CD14-positive monocyte (primary cell): ENCODE measurements around the gene PNMA1. TPM values are rescaled to one million over a fixed set of nuclear protein-coding genes. Genes with fewer than 3 reads are reported as not detected.

ENCODE experiments used
- DNase-seq, 3 donors: peaks; one replicate each; pipeline ENCODE4 v3.0.0-alpha.2; 2011 to 2022
- H2AFZ ChIP-seq: 2 replicates; pipeline ENCODE4 v1.6.0; 2012; ENCODE audit warnings: mild to moderate bottlenecking, low read depth, low read length, inconsistent platforms; ENCODE audit not compliant: insufficient read depth, poor library complexity, severe bottlenecking
- H3K27ac ChIP-seq, 2 donors: 1 replicate in 1 of 2; 2 replicates in 1 of 2; pipeline ENCODE4 v1.5.1; 2012 to 2013; ENCODE audit warnings: low read length in 2 of 2, control low read depth in 1 of 2, inconsistent platforms in 1 of 2, low read depth in 1 of 2, mild to moderate bottlenecking in 1 of 2
- H3K27me3 ChIP-seq, 2 donors: one replicate each; pipeline versions ENCODE4 v1.6.0 to v1.6.1; 2011 to 2013; ENCODE audit warnings: low read length in 2 of 2; ENCODE audit not compliant: control insufficient read depth in 2 of 2, insufficient read depth in 2 of 2
- H3K36me3 ChIP-seq, 2 donors: replicated peaks in 1 of 2; 1 replicate in 1 of 2; 2 replicates in 1 of 2; pipeline versions ENCODE4 v1.5.1 to v1.6.1; 2012 to 2013; ENCODE audit warnings: low read length in 2 of 2, control low read depth in 1 of 2, inconsistent platforms in 1 of 2, mild to moderate bottlenecking in 1 of 2; ENCODE audit not compliant: insufficient read depth in 2 of 2, control insufficient read depth in 1 of 2
- H3K4me1 ChIP-seq, 2 donors: 1 replicate in 1 of 2; 2 replicates in 1 of 2; pipeline versions ENCODE4 v1.5.1 to v1.6.1; 2012 to 2013; ENCODE audit warnings: low read length in 2 of 2, control low read depth in 1 of 2, inconsistent platforms in 1 of 2, mild to moderate bottlenecking in 1 of 2, moderate library complexity in 1 of 2; ENCODE audit not compliant: insufficient read depth in 2 of 2, control insufficient read depth in 1 of 2
- H3K4me2 ChIP-seq: replicated peaks from 2 replicates; pipeline ENCODE3; 2012; ENCODE audit warnings: low read length, moderate library complexity, mild to moderate bottlenecking; ENCODE audit not compliant: poor library complexity, severe bottlenecking; ENCODE audit errors: extremely low read depth
- H3K4me3 ChIP-seq, 3 experiments: fragments of 200-600 bp in 1 of 3; sonication (generic) in 1 of 3; replicated peaks in 1 of 3; 1 replicate in 2 of 3; 2 replicates in 1 of 3; pipeline ENCODE4 v1.5.1; 2011 to 2013; ENCODE audit warnings: low read length in 3 of 3, mild to moderate bottlenecking in 3 of 3, control low read depth in 2 of 3, low read depth in 2 of 3, inconsistent platforms in 1 of 3, moderate library complexity in 1 of 3
- H3K79me2 ChIP-seq: 2 replicates; pipeline ENCODE4 v1.6.0; 2012; ENCODE audit warnings: mild to moderate bottlenecking, control low read depth, inconsistent platforms, low read length, moderate library complexity; ENCODE audit not compliant: insufficient read depth
- H3K9ac ChIP-seq: 2 replicates; pipeline ENCODE4 v1.6.0; 2017; ENCODE audit warnings: low read length, mild to moderate bottlenecking; ENCODE audit not compliant: insufficient read depth, poor library complexity, severe bottlenecking
- H3K9me3 ChIP-seq, 2 donors: replicated peaks in 1 of 2; 1 replicate in 1 of 2; 2 replicates in 1 of 2; pipeline versions ENCODE4 v1.5.1 to v1.6.1; 2012 to 2013; ENCODE audit warnings: low read length in 2 of 2, control low read depth in 1 of 2; ENCODE audit not compliant: control insufficient read depth in 1 of 2, insufficient read depth in 1 of 2
- H4K20me1 ChIP-seq: 2 replicates; pipeline ENCODE4 v1.6.0; 2012; ENCODE audit warnings: mild to moderate bottlenecking, low read length, control low read depth, moderate library complexity; ENCODE audit not compliant: insufficient read depth
- H3K27ac Mint-ChIP-seq, 7 donors: one replicate each; pipeline ENCODE4 v1.8.0; 2020; ENCODE audit warnings: mild to moderate bottlenecking in 7 of 7, mixed read lengths in 7 of 7, moderate library complexity in 6 of 7, inconsistent platforms in 2 of 7
- H3K27me3 Mint-ChIP-seq, 3 donors: one replicate each; pipeline ENCODE4 v1.8.0; 2021 to 2022; ENCODE audit warnings: low read depth in 3 of 3, mild to moderate bottlenecking in 3 of 3, mixed read lengths in 3 of 3, moderate library complexity in 3 of 3, inconsistent platforms in 1 of 3
- H3K36me3 Mint-ChIP-seq, 2 donors: one replicate each; pipeline ENCODE4 v1.8.0; 2020; ENCODE audit warnings: mixed read lengths in 2 of 2, inconsistent platforms in 1 of 2, mild to moderate bottlenecking in 1 of 2
- H3K4me1 Mint-ChIP-seq: one replicate; pipeline ENCODE4 v1.8.0; 2020; ENCODE audit warnings: mild to moderate bottlenecking, mixed read lengths
- H3K4me3 Mint-ChIP-seq, 2 donors: one replicate each; pipeline ENCODE4 v1.8.0; 2020; ENCODE audit warnings: mild to moderate bottlenecking in 2 of 2, mixed read lengths in 2 of 2, moderate library complexity in 1 of 2
- H3K9me3 Mint-ChIP-seq, 7 donors: one replicate each; pipeline ENCODE4 v1.8.0; 2020 to 2022; ENCODE audit warnings: mixed read lengths in 7 of 7, mild to moderate bottlenecking in 6 of 7, moderate library complexity in 6 of 7, inconsistent platforms in 2 of 7
- CTCF ChIP-seq: fragments of 200-600 bp; IDR thresholded peaks from one replicate; pipeline ENCODE4 v1.8.0; 2022; ENCODE audit warnings: antibody characterized with exemption, mild to moderate bottlenecking
- WGBS: methylation state at CpG from one replicate; pipeline ENCODE4 v1.1.5; 2013; ENCODE audit warnings: missing lambda C conversion rate; ENCODE audit not compliant: insufficient coverage; 5-methylcytosine and 5-hydroxymethylcytosine counted together
- intact Hi-C, 2 donors: fragments of 100-400 bp; cut with micrococcal nuclease; formaldehyde crosslinking; loops; one replicate each; pipeline versions ENCODE4 v1.15.0 to v1.15.1; 2023
- polyA plus RNA-seq, 3 donors: library from polyadenylated mRNA; depleted of rRNA in 1 of 3; unstranded in 2 of 3; stranded (reverse) in 1 of 3; fragments of 300-500 nt in 2 of 3; fragments of >200 nt in 1 of 3; fragmentation: Illumina TruSeq in 2 of 3; gene quantifications; 1 replicate in 2 of 3; 2 replicates in 1 of 3; pipeline ENCODE4 v1.2.3, GENCODE V29; 2012 to 2021

Gene PNMA1
- polyA plus RNA-seq, 3 donors, result 2.4 to 6.4 (median 4.4) TPM

DNA sequence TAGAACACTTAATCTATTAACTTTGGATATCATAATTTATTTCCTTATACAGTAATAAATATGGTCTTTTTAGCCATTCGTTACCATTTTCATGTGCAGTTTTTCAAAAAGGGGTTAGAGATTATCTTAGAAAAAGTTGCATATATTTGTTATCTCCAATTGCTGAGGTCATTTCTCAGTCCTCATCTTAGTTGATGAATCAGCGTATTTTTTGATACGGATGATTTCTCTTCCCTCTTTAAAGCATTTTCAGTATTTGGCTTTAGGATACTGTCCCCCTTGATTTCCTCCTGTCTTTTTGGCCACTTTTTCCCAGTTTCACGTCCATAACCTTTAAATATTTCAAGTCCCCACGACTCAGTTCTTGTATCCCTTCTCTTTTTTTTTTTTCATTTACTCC is 47.6 kb downstream of the PNMA1 start:
- Histone ChIP-seq H3K79me2 (no peaks in the 10 kb centered on the region), H3K27ac (no peak overlapping the region), H3K9ac (no peak overlapping the region), H3K36me3 (no peaks in the 10 kb centered on the region), H3K4me1 (no peaks in the 10 kb centered on the region), H3K27me3 (no peaks in the 10 kb centered on the region), H4K20me1 (no peaks in the 10 kb centered on the region), H3K4me2 (no peak overlapping the region), H2AFZ (no peak overlapping the region), H3K9me3 (no peaks in the 10 kb centered on the region), H3K4me3 (no peak overlapping the region)
- intact Hi-C loops, result no loop called here
- no peak overlapping the region for H3K4me3 Mint-ChIP-seq
- WGBS, result 100% methylated on average over 2 of the region's 5 CpGs
- no peaks in the 10 kb centered on the region for H3K9me3 Mint-ChIP-seq
- no peaks in the 10 kb centered on the region for H3K36me3 Mint-ChIP-seq
- H3K27ac Mint-ChIP-seq, result no peak overlapping the region
- TF ChIP-seq CTCF, result no peak
- DNase-seq, result no peak
- H3K27me3 Mint-ChIP-seq, result no peaks in the 10 kb centered on the region
- no peaks in the 10 kb centered on the region for H3K4me1 Mint-ChIP-seq

DNA sequence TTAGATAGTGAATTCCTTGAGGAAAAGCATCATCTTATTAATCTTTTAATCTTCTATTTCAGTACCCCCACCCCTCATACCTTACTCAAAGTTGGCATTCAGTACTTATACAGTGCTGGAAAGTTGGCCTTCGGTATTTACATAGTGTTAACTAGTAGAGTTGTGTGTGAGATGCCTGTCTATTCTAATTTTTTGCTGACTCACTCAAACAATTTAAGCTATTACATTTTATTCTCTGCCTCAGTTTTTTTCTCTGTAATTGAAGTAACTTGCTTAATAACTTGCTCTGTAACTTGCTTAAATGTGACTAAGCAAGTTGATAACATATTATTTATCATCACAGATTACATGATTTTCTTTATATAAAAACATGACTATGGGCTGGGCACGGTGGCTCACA is 49.1 kb downstream of the PNMA1 start:
- no peaks in the 10 kb centered on the region for H3K9me3 ChIP-seq
- Mint-ChIP-seq H3K9me3 (no peaks in the 10 kb centered on the region), H3K27me3 (no peaks in the 10 kb centered on the region), H3K4me1 (no peaks in the 10 kb centered on the region), H3K36me3 (no peaks in the 10 kb centered on the region), H3K27ac (no peak overlapping the region), H3K4me3 (no peak overlapping the region)
- DNase-seq, result no peak
- no peak overlapping the region for H3K4me3 ChIP-seq
- WGBS, result 100% methylated on average over 1 of the region's 2 CpGs
- no peaks in the 10 kb centered on the region for H3K27me3 ChIP-seq
- H4K20me1 ChIP-seq, result no peaks in the 10 kb centered on the region
- intact Hi-C loops, result no loop called here
- TF ChIP-seq CTCF, result no peak
- H2AFZ ChIP-seq, result no peak overlapping the region
- no peak overlapping the region for H3K4me2 ChIP-seq
- no peaks in the 10 kb centered on the region for H3K79me2 ChIP-seq
- H3K4me1 ChIP-seq, result no peaks in the 10 kb centered on the region
- no peak overlapping the region for H3K27ac ChIP-seq
- no peak overlapping the region for H3K9ac ChIP-seq
- no peaks in the 10 kb centered on the region for H3K36me3 ChIP-seq
